Measurements from ENCODE around the gene FTO.

GRCh38 chr16:53996961-53997360, 293.0 kb downstream of the FTO start:
- TF ChIP-seq EP300 (IDR thresholded peaks at IDR 0.05) (no peak), CTCF (IDR thresholded peaks at IDR 0.05) (no peak), POLR2AphosphoS5 (IDR thresholded peaks at IDR 0.05) (no peak)
